HepG2 (cell line): ENCODE results near the gene UAP1L1. TPM values are rescaled to one million over a fixed set of nuclear protein-coding genes. Genes with fewer than 3 reads are reported as not detected.

Source experiments
- FOSL1 ChIP-seq: sonication (generic); formaldehyde crosslinking; IDR thresholded peaks from 2 replicates; pipeline ENCODE4 v1.9.0; 2021; ENCODE audit warnings: missing genetic modification reagents, borderline replicate concordance
- HDAC6 ChIP-seq: fragments of 200-600 bp; sonication (generic); IDR thresholded peaks from 2 replicates; pipeline ENCODE4 v1.7.0; 2017; ENCODE audit warnings: mild to moderate bottlenecking, antibody characterized with exemption, low read length, low read depth
- HMGXB4 ChIP-seq, 2 experiments: sonication (generic) in 1 of 2; formaldehyde crosslinking in 1 of 2; IDR thresholded peaks; 2 replicates each; pipeline versions ENCODE4 v1.4.0 to v1.6.1; 2018 to 2020; ENCODE audit warnings: missing genetic modification reagents in 2 of 2, borderline replicate concordance in 1 of 2, low read depth in 1 of 2, mild to moderate bottlenecking in 1 of 2, missing biosample characterization in 1 of 2
- KAT8 ChIP-seq: IDR thresholded peaks from 2 replicates; pipeline ENCODE4 v1.6.1; 2016; ENCODE audit warnings: missing genetic modification reagents, missing compliant biosample characterization
- PBX3 ChIP-seq: sonication (generic); formaldehyde crosslinking; IDR thresholded peaks from 2 replicates; pipeline ENCODE4 v1.8.1; 2023; ENCODE audit warnings: missing genetic modification reagents, inconsistent platforms, borderline replicate concordance
- SALL1 ChIP-seq: sonication (generic); formaldehyde crosslinking; IDR thresholded peaks from 2 replicates; pipeline ENCODE4 v1.8.0; 2022; ENCODE audit warnings: mild to moderate bottlenecking, missing genetic modification reagents
- SIN3B ChIP-seq: fragments of 150-350 bp; IDR thresholded peaks from 2 replicates; pipeline ENCODE4 v1.6.1; 2014; ENCODE audit warnings: low read length
- SRY ChIP-seq: sonication (generic); formaldehyde crosslinking; IDR thresholded peaks from 2 replicates; pipeline ENCODE4 v1.8.0; 2022; ENCODE audit warnings: mild to moderate bottlenecking, missing genetic modification reagents
- STAT5B ChIP-seq: sonication (generic); formaldehyde crosslinking; IDR thresholded peaks from 2 replicates; pipeline ENCODE4 v1.4.0; 2020; ENCODE audit warnings: missing genetic modification reagents
- ZC3H13 ChIP-seq: sonication (generic); formaldehyde crosslinking; IDR thresholded peaks from 2 replicates; pipeline ENCODE4 v1.8.1; 2023; ENCODE audit warnings: mild to moderate bottlenecking, missing genetic modification reagents, moderate library complexity
- ZNF501 ChIP-seq: sonication (generic); formaldehyde crosslinking; IDR thresholded peaks from 2 replicates; pipeline ENCODE4 v1.5.1; 2020; ENCODE audit warnings: mild to moderate bottlenecking, moderate library complexity, missing genetic modification reagents
- ZNF572 ChIP-seq: sonication (generic); formaldehyde crosslinking; IDR thresholded peaks from 2 replicates; pipeline ENCODE4 v1.5.1; 2020; ENCODE audit warnings: mild to moderate bottlenecking, missing genetic modification reagents
- ZNF619 ChIP-seq: sonication (generic); formaldehyde crosslinking; IDR thresholded peaks from 2 replicates; pipeline ENCODE4 v1.4.0; 2020; ENCODE audit warnings: mild to moderate bottlenecking, missing genetic modification reagents
- ZNF646 ChIP-seq: sonication (generic); formaldehyde crosslinking; IDR thresholded peaks from 2 replicates; pipeline ENCODE4 v1.9.0; 2021; ENCODE audit warnings: mild to moderate bottlenecking, missing genetic modification reagents
- polyA plus RNA-seq, 8 experiments: library from polyadenylated mRNA; depleted of rRNA in 3 of 8; stranded (reverse) in 7 of 8; unstranded in 1 of 8; fragments of >200 nt; fragmentation: Illumina TruSeq in 4 of 8; extraction: Trizol in 4 of 8; gene quantifications; 2 replicates each; pipeline versions ENCODE4 v1.2.1 to v1.2.3, GENCODE V29; 2011 to 2016; ENCODE audit warnings: low read depth in 4 of 8, missing spikeins in 1 of 8, mixed read lengths in 1 of 8; ENCODE audit not compliant: insufficient read depth in 1 of 8
- total RNA-seq, 5 experiments: library from RNA; depleted of rRNA; stranded (reverse); fragments of >200 nt; fragmentation: Illumina TruSeq; extraction: Trizol; gene quantifications; 2 replicates each; pipeline ENCODE4 v1.2.3, GENCODE V29; 2016; ENCODE audit warnings: low read depth in 1 of 5
- TF ChIP-seq, protein P1 (sequence below), 2 experiments: IDR thresholded peaks; 2 replicates each; pipeline ENCODE4 v1.6.1; 2011 to 2012; ENCODE audit warnings: low read length in 2 of 2, borderline replicate concordance in 1 of 2, low read depth in 1 of 2, mild to moderate bottlenecking in 1 of 2, moderate library complexity in 1 of 2

The UAP1L1 gene
- total and polyA plus RNA-seq, 2 of the 13 experiments (the other 11 are each of a cell fraction or from before 2014, with no cell fraction given): 5.4 to 6.4 TPM

DNA sequence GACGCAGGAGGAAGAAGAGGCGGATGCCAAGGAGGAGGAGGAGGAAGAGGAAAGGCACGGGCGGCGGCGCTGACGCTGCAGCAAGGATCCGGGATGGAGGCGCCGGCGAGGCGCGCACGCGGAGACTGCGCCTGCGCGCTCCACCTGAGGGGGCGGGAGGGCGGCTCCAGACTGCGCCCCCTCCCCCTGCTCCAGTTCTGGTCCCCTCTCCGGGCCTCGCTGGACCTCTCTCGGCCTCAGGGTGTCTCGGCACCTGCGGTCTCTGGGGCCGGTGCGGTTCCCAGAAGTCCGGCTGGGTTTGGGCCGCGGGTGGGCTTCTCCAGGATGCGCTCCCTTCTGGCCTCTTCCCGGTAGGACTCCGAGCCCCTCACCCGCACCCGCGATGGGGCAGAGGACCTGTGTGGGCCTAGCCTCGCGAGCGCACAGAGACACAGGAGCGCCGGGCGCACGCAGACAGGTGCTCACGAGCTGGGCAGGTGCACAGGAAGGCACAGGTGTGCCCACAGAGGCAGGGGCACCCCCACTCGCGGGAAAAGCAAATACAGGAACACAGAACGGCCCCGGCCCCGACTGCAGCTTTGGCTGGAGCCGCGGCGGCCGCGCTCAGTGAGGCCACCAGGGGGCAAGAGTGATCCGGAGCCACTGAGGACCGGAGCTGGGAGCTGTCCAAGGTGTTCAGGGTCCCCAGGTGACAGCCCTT, 31.1 kb upstream of the UAP1L1 start, which contains the start of gene NPDC1 (continued):
- TF ChIP-seq ZNF572 (CRISPR knock-in tag): no peak
- TF ChIP-seq SIN3B: no peak
- TF ChIP-seq FOSL1 (CRISPR knock-in tag): no peak
- TF ChIP-seq, protein P1, sequence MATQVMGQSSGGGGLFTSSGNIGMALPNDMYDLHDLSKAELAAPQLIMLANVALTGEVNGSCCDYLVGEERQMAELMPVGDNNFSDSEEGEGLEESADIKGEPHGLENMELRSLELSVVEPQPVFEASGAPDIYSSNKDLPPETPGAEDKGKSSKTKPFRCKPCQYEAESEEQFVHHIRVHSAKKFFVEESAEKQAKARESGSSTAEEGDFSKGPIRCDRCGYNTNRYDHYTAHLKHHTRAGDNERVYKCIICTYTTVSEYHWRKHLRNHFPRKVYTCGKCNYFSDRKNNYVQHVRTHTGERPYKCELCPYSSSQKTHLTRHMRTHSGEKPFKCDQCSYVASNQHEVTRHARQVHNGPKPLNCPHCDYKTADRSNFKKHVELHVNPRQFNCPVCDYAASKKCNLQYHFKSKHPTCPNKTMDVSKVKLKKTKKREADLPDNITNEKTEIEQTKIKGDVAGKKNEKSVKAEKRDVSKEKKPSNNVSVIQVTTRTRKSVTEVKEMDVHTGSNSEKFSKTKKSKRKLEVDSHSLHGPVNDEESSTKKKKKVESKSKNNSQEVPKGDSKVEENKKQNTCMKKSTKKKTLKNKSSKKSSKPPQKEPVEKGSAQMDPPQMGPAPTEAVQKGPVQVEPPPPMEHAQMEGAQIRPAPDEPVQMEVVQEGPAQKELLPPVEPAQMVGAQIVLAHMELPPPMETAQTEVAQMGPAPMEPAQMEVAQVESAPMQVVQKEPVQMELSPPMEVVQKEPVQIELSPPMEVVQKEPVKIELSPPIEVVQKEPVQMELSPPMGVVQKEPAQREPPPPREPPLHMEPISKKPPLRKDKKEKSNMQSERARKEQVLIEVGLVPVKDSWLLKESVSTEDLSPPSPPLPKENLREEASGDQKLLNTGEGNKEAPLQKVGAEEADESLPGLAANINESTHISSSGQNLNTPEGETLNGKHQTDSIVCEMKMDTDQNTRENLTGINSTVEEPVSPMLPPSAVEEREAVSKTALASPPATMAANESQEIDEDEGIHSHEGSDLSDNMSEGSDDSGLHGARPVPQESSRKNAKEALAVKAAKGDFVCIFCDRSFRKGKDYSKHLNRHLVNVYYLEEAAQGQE (IDR thresholded peaks at IDR 0.05; ENCODE audit: borderline replicate concordance in 1 of 2, low read depth in 1 of 2, low read length in 2 of 2): peak in 1 of 2 experiments; percentile 98; a peak in 2 of 4 replicates
- no peak for TF ChIP-seq HDAC6
- TF ChIP-seq SALL1 (CRISPR knock-in tag): peak; percentile 93
- TF ChIP-seq ZC3H13 (CRISPR knock-in tag): 0 out of 2 replicates have a peak, but pooled peaks have one; percentile 48
- TF ChIP-seq KAT8 (CRISPR knock-in tag): peak; percentile 75
- no peak for TF ChIP-seq PBX3 (CRISPR knock-in tag)
- peak; percentile 83 to 84 for TF ChIP-seq HMGXB4 (CRISPR knock-in tag; IDR thresholded peaks at IDR 0.05; ENCODE audit: borderline replicate concordance in 1 of 2, low read depth in 1 of 2)
- TF ChIP-seq ZNF646: no peak
- TF ChIP-seq SRY: peak; percentile 94
- TF ChIP-seq ZNF619 (CRISPR knock-in tag): peak; percentile 30; the same call in 1 of the 2 replicates
- peak; percentile 92 for TF ChIP-seq STAT5B
- TF ChIP-seq ZNF501 (CRISPR knock-in tag): peak; percentile 80
